ENCODE data around the gene KIF21A. TPM values are rescaled to one million over a fixed set of nuclear protein-coding genes. Genes with fewer than 3 reads are reported as not detected.
"Not testable (repeated sequence)": the region's sequence is repeated elsewhere in the genome, so short reads cannot be mapped to it uniquely, and the experiment has no call there.

The KIF21A gene
- total and polyA plus RNA-seq, 12 donors, result 11.4 to 71.8 (median 49.9) TPM

DNA sequence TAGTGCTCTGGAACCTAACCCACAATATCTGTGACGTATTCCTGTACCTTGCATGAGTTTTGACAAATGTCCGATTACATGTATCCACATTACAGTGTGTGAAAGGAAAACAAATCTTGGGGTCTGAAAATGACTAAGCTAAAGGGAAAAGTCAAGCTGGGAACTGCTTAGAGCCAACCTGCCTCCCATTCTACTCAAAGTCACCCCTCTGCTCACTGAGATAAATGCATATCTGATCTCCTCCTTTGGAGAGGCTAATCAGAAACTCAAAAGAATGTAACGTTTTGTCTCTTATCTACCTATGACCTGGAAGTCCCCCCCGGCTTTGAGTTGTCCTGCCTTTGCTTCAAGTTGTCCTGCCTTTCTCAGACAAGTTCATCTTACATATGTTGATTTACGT, 34.0 kb upstream of the KIF21A start:
- Histone ChIP-seq H3K4me1 (no peaks in the 10 kb centered on the region), H3K36me3 (no peaks in the 10 kb centered on the region), H3K9me3 (peaks cover 0 to 11% (median 0%) of the 10 kb centered on the region in 11 donors), H3K27ac (no peak overlapping the region), H3K27me3 (no peaks in the 10 kb centered on the region), H3K4me3 (no peak overlapping the region)
- ATAC-seq (no peak), DNase-seq (no peak)
- intact Hi-C loops (cut with DNase I), result no loop called here
- 76 to 80% methylated on average over 5 of the region's 5 CpGs for WGBS, 2 donors
- TF ChIP-seq, protein P1, sequence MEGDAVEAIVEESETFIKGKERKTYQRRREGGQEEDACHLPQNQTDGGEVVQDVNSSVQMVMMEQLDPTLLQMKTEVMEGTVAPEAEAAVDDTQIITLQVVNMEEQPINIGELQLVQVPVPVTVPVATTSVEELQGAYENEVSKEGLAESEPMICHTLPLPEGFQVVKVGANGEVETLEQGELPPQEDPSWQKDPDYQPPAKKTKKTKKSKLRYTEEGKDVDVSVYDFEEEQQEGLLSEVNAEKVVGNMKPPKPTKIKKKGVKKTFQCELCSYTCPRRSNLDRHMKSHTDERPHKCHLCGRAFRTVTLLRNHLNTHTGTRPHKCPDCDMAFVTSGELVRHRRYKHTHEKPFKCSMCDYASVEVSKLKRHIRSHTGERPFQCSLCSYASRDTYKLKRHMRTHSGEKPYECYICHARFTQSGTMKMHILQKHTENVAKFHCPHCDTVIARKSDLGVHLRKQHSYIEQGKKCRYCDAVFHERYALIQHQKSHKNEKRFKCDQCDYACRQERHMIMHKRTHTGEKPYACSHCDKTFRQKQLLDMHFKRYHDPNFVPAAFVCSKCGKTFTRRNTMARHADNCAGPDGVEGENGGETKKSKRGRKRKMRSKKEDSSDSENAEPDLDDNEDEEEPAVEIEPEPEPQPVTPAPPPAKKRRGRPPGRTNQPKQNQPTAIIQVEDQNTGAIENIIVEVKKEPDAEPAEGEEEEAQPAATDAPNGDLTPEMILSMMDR (IDR thresholded peaks at IDR 0.05), result no peak

DNA sequence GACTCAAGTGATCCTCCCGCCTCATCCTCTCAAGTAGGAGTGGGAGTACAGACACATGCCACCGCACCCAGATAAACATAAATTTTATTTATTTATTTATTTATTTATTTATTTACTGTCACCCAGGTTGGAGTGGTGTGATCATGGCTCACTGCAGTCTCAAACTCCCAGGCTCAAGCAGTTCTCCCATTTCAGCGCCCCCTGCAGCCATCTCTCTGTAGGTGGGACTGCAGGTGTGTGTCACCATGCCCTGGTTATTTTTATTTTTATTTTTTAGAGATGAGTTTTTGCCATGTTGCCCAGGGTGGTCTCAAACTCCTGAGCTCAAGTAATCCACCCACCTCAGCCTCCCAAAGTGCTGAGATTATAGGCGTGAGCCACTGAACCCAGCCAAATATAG, 33.2 kb upstream of the KIF21A start:
- DNase-seq (no peak), ATAC-seq (no peak)
- WGBS, 2 donors, result 94 to 97% methylated on average over 4 of the region's 4 CpGs
- Histone ChIP-seq H3K9me3 (peaks cover 0 to 11% (median 0%) of the 10 kb centered on the region in 11 donors), H3K27me3 (no peaks in the 10 kb centered on the region), H3K4me1 (no peaks in the 10 kb centered on the region), H3K36me3 (no peaks in the 10 kb centered on the region), H3K27ac (no peak overlapping the region), H3K4me3 (no peak overlapping the region)
- TF ChIP-seq, protein P1 (IDR thresholded peaks at IDR 0.05), result no peak
- intact Hi-C loops (cut with DNase I), result no loop called here

DNA sequence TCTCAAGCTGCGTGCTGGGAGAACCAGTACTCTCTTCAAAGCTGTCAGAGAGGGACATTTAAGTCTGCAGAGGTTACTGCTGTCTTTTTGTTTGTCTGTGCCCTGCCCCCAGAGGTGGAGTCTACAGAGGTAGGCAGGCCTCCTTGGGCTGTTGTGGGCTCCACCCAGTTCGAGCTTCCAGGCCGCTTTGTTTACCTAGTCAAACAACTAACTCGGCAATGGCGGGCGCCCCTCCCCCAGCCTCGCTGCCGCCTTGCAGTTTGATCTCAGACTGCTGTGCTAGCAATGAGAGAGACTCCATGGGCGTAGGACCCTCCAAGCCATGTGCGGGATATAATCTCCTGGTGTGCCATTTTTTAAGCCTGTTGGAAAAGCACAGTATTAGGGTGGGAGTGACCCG, 32.2 kb upstream of the KIF21A start:
- H3K4me3 ChIP-seq; ATAC-seq; DNase-seq; H3K4me1 ChIP-seq; H3K27me3 ChIP-seq; H3K27ac ChIP-seq; H3K36me3 ChIP-seq; intact Hi-C loops (cut with DNase I): not testable (repeated sequence)
- peaks cover 0 to 11% (median 0%) of the 10 kb centered on the region in 11 donors for H3K9me3 ChIP-seq
- WGBS, 2 donors, result 94 to 96% methylated on average over 10 to 11 of the region's 11 CpGs

DNA sequence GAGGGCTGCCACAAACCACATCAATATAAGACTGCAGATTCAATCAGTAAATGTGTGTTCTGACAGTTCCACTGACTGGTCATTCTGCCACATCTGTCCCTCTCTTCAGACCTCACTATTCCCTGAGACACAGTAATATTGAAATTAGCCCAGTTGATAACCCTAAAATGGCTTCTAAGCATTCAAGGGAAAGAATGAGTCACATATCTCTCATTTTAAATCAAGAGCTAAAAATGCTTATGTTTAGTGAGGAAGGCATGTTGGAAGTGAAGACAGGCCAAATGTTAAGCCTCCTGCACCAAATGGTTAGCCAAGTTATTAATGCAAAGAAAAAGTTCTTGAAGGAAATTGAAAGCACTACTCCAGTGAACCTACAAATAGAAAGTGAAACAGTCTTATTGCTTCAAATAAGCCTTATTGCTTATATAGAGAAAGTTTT, 24.5 kb upstream of the KIF21A start:
- Histone ChIP-seq H3K27ac (peak overlapping the region in 1 of 10 donors; percentile 40), H3K9me3 (peaks cover 0 to 8% (median 0%) of the 10 kb centered on the region in 11 donors), H3K4me1 (peaks cover 0 to 4% (median 0%) of the 10 kb centered on the region in 9 donors), H3K36me3 (no peaks in the 10 kb centered on the region), H3K4me3 (no peak overlapping the region), H3K27me3 (no peaks in the 10 kb centered on the region)
- intact Hi-C loops (cut with DNase I), result loop anchor here in 1 of 10 donors (5.0 kb wide), 1 partner anchor 45 kb away; no protein-coding TSS in a partner anchor
- no peak for DNase-seq
- no peak for ATAC-seq
- TF ChIP-seq, protein P1 (IDR thresholded peaks at IDR 0.05), result no peak

DNA sequence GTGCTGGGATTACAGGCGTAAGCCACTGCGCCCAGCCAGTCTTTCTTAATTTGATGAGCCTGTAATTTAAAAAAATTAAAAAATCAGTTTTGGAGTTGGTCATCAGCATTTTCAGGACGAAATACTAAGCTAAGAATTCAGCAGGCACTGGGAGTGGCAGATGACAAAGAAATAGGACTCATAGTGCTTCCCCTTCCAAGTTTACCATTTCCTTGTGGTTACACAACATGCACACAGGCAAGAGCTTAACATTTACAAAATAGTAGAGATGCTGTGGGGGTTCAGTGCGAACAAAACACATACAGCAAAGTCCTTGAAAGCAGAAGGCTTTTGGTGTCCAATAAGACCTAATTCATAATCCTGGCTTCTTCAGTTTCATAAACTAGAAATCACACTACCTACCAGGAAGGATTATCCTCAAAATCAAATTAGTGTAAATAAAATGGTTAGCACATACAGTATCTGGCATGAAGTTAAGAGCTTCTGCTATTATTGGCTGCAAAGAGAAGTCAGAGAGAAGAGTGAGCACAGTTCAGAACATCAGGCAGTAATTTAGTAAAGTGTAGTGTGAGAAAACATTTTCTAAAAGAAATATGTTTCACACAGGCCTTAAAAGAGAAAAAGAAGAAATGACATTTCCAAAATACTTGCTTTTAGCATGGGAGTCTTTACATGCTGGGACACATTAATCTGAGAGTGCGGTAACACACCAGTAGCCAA, 22.2 kb upstream of the KIF21A start:
- intact Hi-C loops (cut with DNase I), result loop anchor here in 1 of 10 donors (5.0 kb wide), 1 partner anchor 47 kb away; no protein-coding TSS in a partner anchor

More for the DNA sequence above, 22.2 kb upstream of the KIF21A start:
- Histone ChIP-seq H3K36me3 (no peaks in the 10 kb centered on the region), H3K9me3 (peaks cover 0 to 14% (median 0%) of the 10 kb centered on the region in 11 donors), H3K27ac (no peak overlapping the region), H3K4me3 (no peak overlapping the region), H3K4me1 (peaks cover 0 to 4% (median 0%) of the 10 kb centered on the region in 9 donors), H3K27me3 (no peaks in the 10 kb centered on the region)
- ATAC-seq (no peak), DNase-seq (no peak)
- 80 to 90% methylated on average over 5 of the region's 5 CpGs for WGBS, 2 donors
- TF ChIP-seq, protein P1 (IDR thresholded peaks at IDR 0.05), result no peak
